Ramos (cell line): ENCODE data around the gene STK17A.
"Not testable (repeated sequence)": the region's sequence is repeated elsewhere in the genome, so short reads cannot be mapped to it uniquely, and the experiment has no call there.

Source experiments
- in situ Hi-C: fragments of 300-500 bp; cut with MboI; formaldehyde crosslinking; loops from one replicate; pipeline ENCODE4 v1.14.3; 2022; ENCODE audit warnings: low sequenced_read_pairs; ENCODE audit not compliant: unreplicated experiment

STK17A gene

DNA sequence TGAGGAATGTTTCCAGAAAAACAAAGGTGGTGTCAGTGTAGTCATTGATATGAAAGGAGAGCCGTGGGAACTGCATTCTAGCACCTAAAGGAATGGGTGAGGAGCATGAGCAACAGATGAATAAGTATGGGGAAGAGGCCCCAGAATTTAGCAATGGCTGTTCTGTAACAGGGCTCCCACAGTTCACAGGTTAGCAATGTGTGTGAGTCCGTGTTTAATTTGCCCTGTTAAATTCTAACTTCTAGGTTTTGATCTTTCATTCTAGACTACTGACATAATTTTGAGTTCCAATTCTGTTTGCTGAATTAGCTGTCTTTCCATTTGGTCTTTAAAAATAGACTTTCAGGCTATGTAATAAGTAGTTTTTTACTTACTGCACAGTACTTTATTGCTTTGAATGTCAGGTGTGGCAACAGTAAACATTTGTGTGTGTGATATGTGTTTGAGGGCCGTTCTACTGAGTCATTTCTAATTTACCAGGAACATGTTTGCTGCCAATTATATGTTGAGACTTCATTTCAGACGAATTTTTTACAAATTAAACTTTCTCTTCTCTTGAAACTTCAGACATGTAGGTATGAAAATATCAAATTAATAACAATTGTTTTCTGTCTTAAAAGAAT lies 8.8 kb downstream of the STK17A start:
- in situ Hi-C loops, result no loop called here

GRCh38 chr7:43592326-43592725 lies 9.4 kb downstream of the STK17A start:
- in situ Hi-C loops, result no loop called here

GRCh38 chr7:43593010-43593409 lies 10.1 kb downstream of the STK17A start:
- in situ Hi-C loops, result no loop called here

DNA sequence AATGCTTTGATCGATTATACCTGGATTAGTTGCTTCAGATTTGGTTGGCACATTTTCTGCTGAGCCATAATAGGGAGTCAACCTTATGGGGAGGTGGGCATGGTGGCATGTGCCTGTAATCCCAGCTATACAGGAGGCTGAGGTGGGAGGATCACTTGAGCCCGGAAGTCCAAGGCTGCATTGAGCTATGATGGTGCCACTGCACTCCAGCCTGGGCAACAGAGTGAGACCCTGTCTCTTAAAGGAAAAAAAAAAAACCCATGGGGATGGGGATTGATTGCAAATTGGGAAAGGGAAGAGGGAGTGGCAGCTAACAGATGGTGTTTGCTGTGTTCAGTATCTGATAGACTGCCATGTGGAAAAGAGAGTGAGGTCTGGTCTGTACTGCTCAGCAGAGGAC lies 11.1 kb downstream of the STK17A start:
- in situ Hi-C loops, result no loop called here

DNA sequence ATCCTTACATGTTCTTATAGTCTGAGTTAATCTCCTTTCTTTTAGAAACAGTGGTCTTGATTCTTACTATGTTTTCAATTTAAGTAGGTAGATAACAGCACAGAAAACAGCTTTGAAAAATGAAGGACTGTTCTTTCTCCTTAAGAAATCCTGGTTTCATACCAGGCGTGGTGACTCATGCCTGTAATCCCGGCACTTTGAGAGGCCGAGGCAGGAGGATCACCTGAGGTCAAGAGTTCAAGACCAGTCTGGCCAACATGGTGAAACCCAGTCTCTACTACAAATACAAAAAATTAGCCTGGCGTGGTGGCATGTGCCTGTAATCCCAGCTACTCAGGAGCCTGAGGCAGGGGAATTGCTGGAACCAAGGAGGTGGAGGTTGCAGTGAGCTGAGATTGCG lies 13.5 kb downstream of the STK17A start:
- in situ Hi-C loops, result not testable (repeated sequence)

- in situ Hi-C loops, result no loop called here
Measured at GRCh38 chr7:43600056-43600455, 17.1 kb downstream of the STK17A start.

DNA sequence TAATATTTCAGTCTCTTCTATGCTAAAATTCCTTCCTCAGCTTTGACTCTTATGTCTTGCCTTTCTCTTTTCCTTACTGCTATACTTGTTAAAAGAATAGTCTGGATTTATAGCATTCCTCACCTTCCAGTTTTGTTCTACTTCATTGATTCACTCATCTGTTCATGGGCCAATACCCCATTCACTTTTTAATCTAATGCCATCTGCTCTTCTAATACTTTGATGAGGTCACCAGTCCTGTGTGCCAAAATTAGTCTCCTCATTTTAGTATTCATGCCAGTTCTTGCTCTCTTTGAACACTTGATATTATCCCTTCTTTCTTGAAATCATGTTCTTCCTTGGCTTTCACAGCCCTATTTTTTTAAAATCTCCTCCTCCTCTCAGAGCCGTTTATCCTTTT lies 19.3 kb downstream of the STK17A start:
- in situ Hi-C loops, result no loop called here

GRCh38 chr7:43604251-43604650 lies 21.3 kb downstream of the STK17A start:
- in situ Hi-C loops, result no loop called here

- in situ Hi-C loops, result no loop called here
Measured at GRCh38 chr7:43609097-43609496, 26.2 kb downstream of the STK17A start.

GRCh38 chr7:43612128-43612527 lies 29.2 kb downstream of the STK17A start:
- in situ Hi-C loops, result no loop called here

- in situ Hi-C loops, result no loop called here
Measured at GRCh38 chr7:43612599-43613589, 30.0 kb downstream of the STK17A start.

GRCh38 chr7:43615558-43616145 lies 32.7 kb downstream of the STK17A start:
- in situ Hi-C loops, result no loop called here

- in situ Hi-C loops, result no loop called here
Measured at GRCh38 chr7:43616977-43617376, 34.1 kb downstream of the STK17A start.

GRCh38 chr7:43618073-43618472 lies 35.2 kb downstream of the STK17A start:
- in situ Hi-C loops, result no loop called here

DNA sequence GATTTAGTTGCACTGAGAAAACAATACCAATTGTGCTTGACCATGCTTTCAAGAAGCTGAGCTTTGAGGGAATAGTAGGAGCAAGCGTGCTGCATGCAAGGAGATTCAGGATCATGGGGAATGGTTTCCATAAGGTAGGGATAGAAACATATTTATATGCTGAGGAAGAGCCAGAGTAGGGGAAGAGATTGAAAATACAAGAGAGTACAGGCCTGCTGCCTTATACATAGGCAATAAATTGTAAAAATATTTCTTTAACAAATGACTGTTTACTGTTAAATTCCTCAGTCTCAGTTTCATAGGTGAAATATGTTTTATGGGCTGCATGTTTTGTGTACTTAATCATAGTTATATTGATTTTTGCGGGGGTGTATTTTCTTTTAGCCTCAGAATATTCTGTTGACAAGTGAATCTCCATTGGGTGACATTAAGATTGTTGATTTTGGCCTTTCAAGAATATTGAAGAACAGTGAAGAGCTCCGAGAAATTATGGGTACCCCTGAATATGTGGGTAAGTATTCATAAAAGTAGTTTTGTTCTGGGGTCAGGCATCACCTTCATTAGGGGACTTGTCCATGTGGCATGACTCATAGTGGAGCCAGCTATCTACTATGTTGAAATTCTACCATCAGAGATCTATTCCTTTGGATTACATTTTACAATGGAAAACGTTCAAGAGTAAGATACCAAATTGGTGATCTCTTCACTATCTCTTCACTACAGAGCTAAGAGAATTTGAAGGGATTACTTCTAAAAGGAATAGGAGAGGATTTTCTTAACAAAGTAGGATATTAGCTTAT lies 36.5 kb downstream of the STK17A start:
- in situ Hi-C loops, result no loop called here

DNA sequence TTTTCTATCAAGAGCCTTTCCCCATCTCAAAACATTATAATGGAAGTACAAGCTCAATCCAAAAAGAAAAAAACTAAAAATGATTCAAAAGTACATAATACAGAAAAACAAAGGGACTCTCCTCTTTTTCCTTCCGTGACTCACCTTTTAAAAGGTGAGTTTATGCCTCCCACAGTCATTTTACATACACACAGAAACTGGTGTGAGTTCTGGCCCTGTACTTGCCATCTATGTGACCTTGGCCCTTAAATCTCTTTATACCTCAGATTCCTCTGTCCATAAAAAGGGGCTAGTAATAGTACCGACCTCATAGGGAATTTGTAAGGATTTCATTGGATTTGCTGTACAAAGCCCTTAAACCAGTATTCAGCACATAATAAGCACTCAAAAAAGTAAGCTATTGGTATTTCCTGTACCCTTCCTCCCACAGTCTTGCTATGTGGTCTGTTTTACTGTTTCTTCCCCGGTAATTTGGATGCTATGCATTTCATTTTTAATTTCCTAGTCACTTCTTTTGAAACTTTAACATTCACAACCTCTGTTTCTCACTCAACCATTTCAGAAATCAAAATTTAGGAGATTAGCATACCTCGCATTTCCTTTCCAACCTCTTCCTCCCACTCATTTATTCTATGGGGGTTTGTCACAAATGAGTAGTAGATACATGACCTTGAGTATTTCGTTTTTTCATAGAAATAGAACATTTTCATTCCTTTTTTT lies 39.0 kb downstream of the STK17A start:
- in situ Hi-C loops, result no loop called here

DNA sequence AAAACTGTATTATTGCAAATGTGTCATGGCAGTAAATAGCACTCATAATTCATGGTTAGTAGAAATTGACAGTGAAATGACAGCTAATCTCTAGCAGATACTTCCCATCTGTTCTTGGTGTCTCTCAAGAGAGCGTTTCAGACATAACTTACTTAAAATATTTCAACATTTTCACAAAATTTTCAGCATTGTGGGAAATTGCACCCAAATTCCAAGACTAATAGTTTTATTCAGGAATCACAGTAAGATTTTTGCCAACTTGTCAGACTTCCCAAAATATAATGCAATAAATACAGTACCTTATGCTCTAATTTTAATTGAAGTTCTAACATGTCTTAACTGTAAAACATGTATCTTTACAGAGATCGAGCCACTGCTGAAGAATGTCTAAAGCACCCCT lies 41.2 kb downstream of the STK17A start:
- in situ Hi-C loops, result no loop called here

- in situ Hi-C loops, result no loop called here
Measured at GRCh38 chr7:43625453-43625852, 42.5 kb downstream of the STK17A start.

DNA sequence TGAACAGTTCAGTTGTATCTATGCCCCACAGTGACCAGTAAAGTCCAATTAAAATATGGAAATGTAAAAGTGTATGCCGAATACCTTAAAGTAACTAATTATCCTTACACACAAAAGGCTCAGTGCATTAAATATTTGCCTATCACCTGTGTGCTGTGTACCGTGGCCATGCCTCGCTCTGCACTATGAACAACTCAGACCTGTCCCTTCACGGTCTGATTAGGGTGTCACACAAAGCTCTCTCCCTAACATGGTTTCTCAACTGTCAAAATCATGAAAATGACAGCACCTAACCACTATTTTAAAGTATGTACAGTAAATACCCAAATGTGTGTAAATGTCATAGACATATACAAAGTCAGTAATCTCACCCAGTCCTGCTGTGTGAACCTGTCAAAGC lies 43.1 kb downstream of the STK17A start:
- in situ Hi-C loops, result no loop called here

DNA sequence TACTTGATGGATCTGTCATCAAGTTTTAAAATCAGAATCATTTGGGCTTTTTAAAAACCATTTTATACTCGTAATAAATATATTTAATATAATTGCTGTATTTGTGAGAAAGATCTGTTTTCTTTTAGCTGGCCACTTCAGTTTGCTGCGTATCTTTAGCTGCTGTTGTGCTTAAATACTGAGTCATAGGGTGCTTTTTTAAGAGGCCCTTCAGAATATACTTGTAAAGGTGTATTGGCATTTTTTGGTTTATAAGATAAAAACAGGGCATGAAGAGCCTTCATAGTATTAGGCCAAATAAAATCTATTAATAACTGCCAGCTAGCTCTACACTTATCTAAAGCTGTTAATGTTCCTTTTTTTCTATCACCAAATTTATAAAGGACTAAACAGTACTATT lies 43.8 kb downstream of the STK17A start:
- in situ Hi-C loops, result no loop called here
